SU-DHL-6 (cell line): Measurements from ENCODE around the gene CLEC16A.

Source experiments
- EZH2phosphoT487 ChIP-seq: fragments of 200-600 bp; sonication (generic), shearing (Covaris generic); conservative IDR thresholded peaks from 2 replicates; pipeline ENCODE4 v1.6.1; 2018; ENCODE audit warnings: mild to moderate bottlenecking, antibody characterized with exemption, low read length, moderate library complexity, mixed read lengths
- TF ChIP-seq, protein P1 (sequence below): fragments of 200-600 bp; sonication (generic); IDR thresholded peaks from one replicate; pipeline ENCODE4 v1.5.1; 2017; ENCODE audit warnings: antibody characterized with exemption, mild to moderate bottlenecking, low read length, moderate library complexity; ENCODE audit not compliant: insufficient read depth, poor library complexity, severe bottlenecking

DNA sequence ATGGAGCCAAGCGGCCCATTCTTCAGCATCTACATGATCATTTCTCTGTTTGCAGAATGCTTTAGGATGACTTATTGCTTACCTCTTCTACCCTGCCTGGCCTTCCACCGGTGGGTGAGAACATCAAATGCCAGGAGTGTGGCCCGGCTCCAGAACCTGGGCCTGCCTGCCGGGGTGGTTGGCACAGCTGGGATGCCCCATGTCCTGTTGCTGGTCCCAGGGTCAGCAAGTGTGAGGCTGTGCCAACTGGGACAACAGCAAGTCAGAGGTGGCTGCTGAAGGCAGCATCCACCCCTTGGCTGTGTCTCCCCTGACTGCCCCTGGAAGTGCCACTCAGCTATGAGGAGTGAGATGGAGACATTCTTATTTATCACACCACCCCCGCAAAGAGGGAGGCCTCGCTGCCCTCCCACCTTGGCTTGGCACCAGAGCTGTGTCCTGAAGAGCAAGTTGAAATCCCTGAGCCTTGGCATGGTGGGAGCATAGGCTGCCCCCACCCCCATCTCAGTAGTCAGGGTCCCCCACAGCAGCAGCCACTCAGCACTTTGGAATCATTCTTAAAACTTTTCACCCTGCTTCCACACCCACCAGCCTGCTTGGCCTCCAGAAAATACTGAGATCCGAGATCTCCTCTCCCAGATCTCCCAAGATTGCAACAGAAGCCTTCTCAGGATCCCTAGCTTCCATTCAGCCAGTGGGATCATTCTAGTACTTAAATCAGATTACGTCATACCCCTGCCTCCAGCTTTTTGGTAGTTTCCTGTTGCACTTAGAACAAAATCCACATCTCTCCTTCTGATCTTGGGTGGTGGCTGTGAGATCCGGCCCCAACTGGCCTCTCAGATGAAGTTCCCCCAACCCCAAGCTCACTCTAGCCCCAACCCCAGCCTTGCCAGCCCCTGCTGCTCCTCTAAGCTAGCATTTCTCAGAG is 184.1 kb downstream of the CLEC16A start:
- TF ChIP-seq, protein P1, sequence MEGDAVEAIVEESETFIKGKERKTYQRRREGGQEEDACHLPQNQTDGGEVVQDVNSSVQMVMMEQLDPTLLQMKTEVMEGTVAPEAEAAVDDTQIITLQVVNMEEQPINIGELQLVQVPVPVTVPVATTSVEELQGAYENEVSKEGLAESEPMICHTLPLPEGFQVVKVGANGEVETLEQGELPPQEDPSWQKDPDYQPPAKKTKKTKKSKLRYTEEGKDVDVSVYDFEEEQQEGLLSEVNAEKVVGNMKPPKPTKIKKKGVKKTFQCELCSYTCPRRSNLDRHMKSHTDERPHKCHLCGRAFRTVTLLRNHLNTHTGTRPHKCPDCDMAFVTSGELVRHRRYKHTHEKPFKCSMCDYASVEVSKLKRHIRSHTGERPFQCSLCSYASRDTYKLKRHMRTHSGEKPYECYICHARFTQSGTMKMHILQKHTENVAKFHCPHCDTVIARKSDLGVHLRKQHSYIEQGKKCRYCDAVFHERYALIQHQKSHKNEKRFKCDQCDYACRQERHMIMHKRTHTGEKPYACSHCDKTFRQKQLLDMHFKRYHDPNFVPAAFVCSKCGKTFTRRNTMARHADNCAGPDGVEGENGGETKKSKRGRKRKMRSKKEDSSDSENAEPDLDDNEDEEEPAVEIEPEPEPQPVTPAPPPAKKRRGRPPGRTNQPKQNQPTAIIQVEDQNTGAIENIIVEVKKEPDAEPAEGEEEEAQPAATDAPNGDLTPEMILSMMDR: no peak
- no peak for TF ChIP-seq EZH2phosphoT487
